ENCODE results near the gene ZSCAN5C.
"Not testable (repeated sequence)": the region's sequence is repeated elsewhere in the genome, so short reads cannot be mapped to it uniquely, and the experiment has no call there.

Gene ZSCAN5C

GRCh38 chr19:56201973-56202372 is at the start of gene ZSCAN5C:
Gene ZSCAN5C, plus strand, starts transcription at chr19:56202273. Its CDS starts 3,641 bp downstream, at chr19:56205914.
- no peak for DNase-seq

GRCh38 chr19:56152644-56153043 is 49.4 kb upstream of the ZSCAN5C start:
- DNase-seq, result no peak

GRCh38 chr19:56153507-56153906 is 48.6 kb upstream of the ZSCAN5C start:
- DNase-seq, result no peak

GRCh38 chr19:56155124-56155687 is 46.9 kb upstream of the ZSCAN5C start:
- DNase-seq, result no peak

- no peak for DNase-seq
Observed at GRCh38 chr19:56156768-56157167, 45.3 kb upstream of the ZSCAN5C start.

- DNase-seq, result no peak
Observed at GRCh38 chr19:56158170-56158757, 43.8 kb upstream of the ZSCAN5C start.

GRCh38 chr19:56159009-56159559 is 43.0 kb upstream of the ZSCAN5C start:
- no peak for DNase-seq

- DNase-seq, result no peak
Observed at GRCh38 chr19:56159622-56160271, 42.3 kb upstream of the ZSCAN5C start.

- DNase-seq, result no peak
Observed at GRCh38 chr19:56161534-56161933, 40.5 kb upstream of the ZSCAN5C start.

GRCh38 chr19:56162258-56162657 is 39.8 kb upstream of the ZSCAN5C start:
- DNase-seq, result no peak

- DNase-seq, result no peak
Observed at GRCh38 chr19:56163097-56163496, 39.0 kb upstream of the ZSCAN5C start.

- no peak for DNase-seq
Observed at GRCh38 chr19:56167064-56167578, 35.0 kb upstream of the ZSCAN5C start.

GRCh38 chr19:56170261-56170660 is 31.8 kb upstream of the ZSCAN5C start:
- DNase-seq, result no peak

GRCh38 chr19:56174086-56174485 is 28.0 kb upstream of the ZSCAN5C start:
- no peak for DNase-seq

GRCh38 chr19:56174550-56174949 is 27.5 kb upstream of the ZSCAN5C start:
- no peak for DNase-seq

GRCh38 chr19:56175861-56176307 is 26.2 kb upstream of the ZSCAN5C start, which contains the start of gene GALP:
Gene GALP, plus strand, starts transcription at chr19:56176008. Its CDS starts 1,101 bp downstream, at chr19:56177109.
- DNase-seq, result not testable (repeated sequence)

GRCh38 chr19:56176310-56176709 is 25.8 kb upstream of the ZSCAN5C start:
- DNase-seq, result not testable (repeated sequence)

GRCh38 chr19:56176881-56177280 is 25.2 kb upstream of the ZSCAN5C start:
- no peak for DNase-seq

GRCh38 chr19:56177564-56178243 is 24.4 kb upstream of the ZSCAN5C start:
- no peak for DNase-seq

GRCh38 chr19:56189785-56190184 is 12.3 kb upstream of the ZSCAN5C start:
- no peak for DNase-seq

- no peak for DNase-seq
Observed at GRCh38 chr19:56191115-56191514, 11.0 kb upstream of the ZSCAN5C start.

GRCh38 chr19:56191711-56192110 is 10.4 kb upstream of the ZSCAN5C start:
- DNase-seq, result no peak
